Measurements from ENCODE around the gene ZNF438. TPM values are rescaled to one million over a fixed set of nuclear protein-coding genes. Genes with fewer than 3 reads are reported as not detected.

The ZNF438 gene
- total RNA-seq, 1 donor = 4.3 TPM

DNA sequence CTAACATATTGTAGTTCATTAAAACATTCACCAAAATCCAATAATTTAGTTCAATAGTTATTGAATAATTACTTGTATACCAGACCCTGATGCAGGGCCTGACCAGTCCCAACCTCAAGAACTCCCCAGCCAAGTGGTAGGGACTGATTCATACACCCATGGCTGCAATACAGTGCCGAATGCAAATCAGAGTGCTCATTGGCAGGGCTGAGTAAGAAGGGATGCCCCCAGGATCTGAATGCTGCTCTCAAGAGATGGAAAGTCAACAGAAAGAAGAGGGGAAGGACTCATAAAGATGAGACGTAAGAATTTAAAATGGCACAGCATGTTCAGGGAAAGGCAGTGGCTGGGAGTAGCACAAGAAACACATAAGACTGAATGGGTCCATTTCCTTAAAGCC lies 29.9 kb downstream of the ZNF438 start:
- TF ChIP-seq, protein P1, sequence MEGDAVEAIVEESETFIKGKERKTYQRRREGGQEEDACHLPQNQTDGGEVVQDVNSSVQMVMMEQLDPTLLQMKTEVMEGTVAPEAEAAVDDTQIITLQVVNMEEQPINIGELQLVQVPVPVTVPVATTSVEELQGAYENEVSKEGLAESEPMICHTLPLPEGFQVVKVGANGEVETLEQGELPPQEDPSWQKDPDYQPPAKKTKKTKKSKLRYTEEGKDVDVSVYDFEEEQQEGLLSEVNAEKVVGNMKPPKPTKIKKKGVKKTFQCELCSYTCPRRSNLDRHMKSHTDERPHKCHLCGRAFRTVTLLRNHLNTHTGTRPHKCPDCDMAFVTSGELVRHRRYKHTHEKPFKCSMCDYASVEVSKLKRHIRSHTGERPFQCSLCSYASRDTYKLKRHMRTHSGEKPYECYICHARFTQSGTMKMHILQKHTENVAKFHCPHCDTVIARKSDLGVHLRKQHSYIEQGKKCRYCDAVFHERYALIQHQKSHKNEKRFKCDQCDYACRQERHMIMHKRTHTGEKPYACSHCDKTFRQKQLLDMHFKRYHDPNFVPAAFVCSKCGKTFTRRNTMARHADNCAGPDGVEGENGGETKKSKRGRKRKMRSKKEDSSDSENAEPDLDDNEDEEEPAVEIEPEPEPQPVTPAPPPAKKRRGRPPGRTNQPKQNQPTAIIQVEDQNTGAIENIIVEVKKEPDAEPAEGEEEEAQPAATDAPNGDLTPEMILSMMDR (IDR thresholded peaks at IDR 0.05; ENCODE audit: extremely low read depth, low read depth, low read length) = no peak
- H3K36me3 ChIP-seq (ENCODE audit: insufficient read depth, low read length) = no peaks in the 10 kb centered on the region
- H3K4me1 ChIP-seq (ENCODE audit: insufficient read depth, low read length) = peaks cover 36% of the 10 kb centered on the region
- H3K27me3 ChIP-seq (ENCODE audit: insufficient read depth, low read length) = no peaks in the 10 kb centered on the region
- H3K4me2 ChIP-seq (ENCODE audit: insufficient read depth, low read length) = no peak overlapping the region
- H3K4me3 ChIP-seq (ENCODE audit: insufficient read depth, low read length) = no peak overlapping the region
- no peak for DNase-seq (ENCODE audit: insufficient read length, low spot score, missing footprints)
- no peak overlapping the region for H2AFZ ChIP-seq (ENCODE audit: low read length)
- no peaks in the 10 kb centered on the region for H3K9me3 ChIP-seq (ENCODE audit: low read depth, low read length)
- no peaks in the 10 kb centered on the region for H4K20me1 ChIP-seq (ENCODE audit: insufficient read depth, low read length)
- H3K79me2 ChIP-seq (ENCODE audit: insufficient read depth, low read length) = peaks cover 15% of the 10 kb centered on the region
- no peak overlapping the region for H3K27ac ChIP-seq (ENCODE audit: low read depth, low read length)

DNA sequence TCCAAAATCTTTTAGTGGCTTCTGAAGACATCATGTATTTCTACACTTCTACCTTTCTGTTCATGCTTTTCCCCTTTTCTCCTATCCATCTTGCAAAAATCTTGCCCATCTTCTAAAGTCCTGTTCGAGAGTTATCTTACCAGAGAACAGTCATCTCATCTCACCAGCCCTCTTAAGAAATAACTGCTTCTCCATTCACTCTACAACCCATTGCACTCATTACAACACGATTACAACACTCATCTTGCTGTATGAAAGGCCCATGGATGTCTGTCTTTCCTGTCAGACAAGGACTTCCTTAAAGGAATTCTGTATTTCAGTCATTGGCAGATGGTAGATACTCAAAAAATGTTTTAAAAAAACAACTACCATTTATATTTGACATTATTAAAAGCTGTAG lies 30.8 kb downstream of the ZNF438 start:
- no peak for DNase-seq (ENCODE audit: insufficient read length, low spot score, missing footprints)
- H3K27ac ChIP-seq (ENCODE audit: low read depth, low read length) = no peak overlapping the region

DNA sequence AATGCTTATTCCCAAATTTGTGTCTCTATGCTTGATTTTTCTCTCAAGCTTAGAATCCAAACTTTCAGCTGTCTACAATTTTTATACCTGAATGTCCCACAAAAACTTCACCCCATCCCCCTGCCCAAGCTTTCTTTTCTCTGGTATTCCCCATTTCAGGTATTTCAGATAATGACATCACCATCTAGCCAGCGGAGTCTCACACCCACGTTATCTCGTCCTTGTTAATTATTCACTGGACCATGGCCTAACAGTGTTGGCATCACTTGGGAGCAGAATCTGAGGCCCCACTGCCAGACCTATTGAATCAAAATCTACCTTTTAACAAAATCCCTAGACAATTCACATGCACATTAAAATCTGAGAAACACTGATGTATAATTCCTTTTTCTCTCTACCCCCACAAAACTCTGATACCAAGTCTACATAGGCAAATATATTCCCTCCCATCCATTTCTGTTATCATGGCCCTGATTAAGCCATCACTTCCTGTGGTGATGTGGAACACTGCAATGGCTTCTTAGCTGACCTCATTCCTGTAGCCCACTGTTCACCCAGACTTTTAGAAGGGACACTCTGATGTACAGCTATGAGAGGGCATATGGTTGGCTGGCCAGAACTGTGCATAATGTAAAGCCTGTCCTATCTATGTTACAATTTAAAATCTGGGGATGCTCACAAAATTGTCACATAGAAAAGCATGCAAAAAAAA lies 31.4 kb downstream of the ZNF438 start:
- H3K27ac ChIP-seq (ENCODE audit: low read depth, low read length) = peak overlapping the region; percentile 67
- no peaks in the 10 kb centered on the region for H3K27me3 ChIP-seq (ENCODE audit: insufficient read depth, low read length)
- H4K20me1 ChIP-seq (ENCODE audit: insufficient read depth, low read length) = no peaks in the 10 kb centered on the region
- TF ChIP-seq, protein P1 (IDR thresholded peaks at IDR 0.05; ENCODE audit: extremely low read depth, low read depth, low read length) = no peak
- no peak for DNase-seq (ENCODE audit: insufficient read length, low spot score, missing footprints)
- H3K4me1 ChIP-seq (ENCODE audit: insufficient read depth, low read length) = peaks cover 26% of the 10 kb centered on the region
- H3K4me2 ChIP-seq (ENCODE audit: insufficient read depth, low read length) = no peak overlapping the region
- no peaks in the 10 kb centered on the region for H3K9me3 ChIP-seq (ENCODE audit: low read depth, low read length)
- peaks cover 12% of the 10 kb centered on the region for H3K79me2 ChIP-seq (ENCODE audit: insufficient read depth, low read length)
- no peak overlapping the region for H3K4me3 ChIP-seq (ENCODE audit: insufficient read depth, low read length)
- no peak overlapping the region for H2AFZ ChIP-seq (ENCODE audit: low read length)
- no peaks in the 10 kb centered on the region for H3K36me3 ChIP-seq (ENCODE audit: insufficient read depth, low read length)

More for the DNA sequence above, 30.8 kb downstream of the ZNF438 start:
- peaks cover 32% of the 10 kb centered on the region for H3K4me1 ChIP-seq (ENCODE audit: insufficient read depth, low read length)
- H3K4me3 ChIP-seq (ENCODE audit: insufficient read depth, low read length) = no peak overlapping the region
- peaks cover 12% of the 10 kb centered on the region for H3K79me2 ChIP-seq (ENCODE audit: insufficient read depth, low read length)
- TF ChIP-seq, protein P1 (IDR thresholded peaks at IDR 0.05; ENCODE audit: extremely low read depth, low read depth, low read length) = no peak
- no peak overlapping the region for H3K4me2 ChIP-seq (ENCODE audit: insufficient read depth, low read length)
- H3K9me3 ChIP-seq (ENCODE audit: low read depth, low read length) = no peaks in the 10 kb centered on the region
- H4K20me1 ChIP-seq (ENCODE audit: insufficient read depth, low read length) = no peaks in the 10 kb centered on the region
- no peaks in the 10 kb centered on the region for H3K36me3 ChIP-seq (ENCODE audit: insufficient read depth, low read length)
- H3K27me3 ChIP-seq (ENCODE audit: insufficient read depth, low read length) = no peaks in the 10 kb centered on the region
- no peak overlapping the region for H2AFZ ChIP-seq (ENCODE audit: low read length)

DNA sequence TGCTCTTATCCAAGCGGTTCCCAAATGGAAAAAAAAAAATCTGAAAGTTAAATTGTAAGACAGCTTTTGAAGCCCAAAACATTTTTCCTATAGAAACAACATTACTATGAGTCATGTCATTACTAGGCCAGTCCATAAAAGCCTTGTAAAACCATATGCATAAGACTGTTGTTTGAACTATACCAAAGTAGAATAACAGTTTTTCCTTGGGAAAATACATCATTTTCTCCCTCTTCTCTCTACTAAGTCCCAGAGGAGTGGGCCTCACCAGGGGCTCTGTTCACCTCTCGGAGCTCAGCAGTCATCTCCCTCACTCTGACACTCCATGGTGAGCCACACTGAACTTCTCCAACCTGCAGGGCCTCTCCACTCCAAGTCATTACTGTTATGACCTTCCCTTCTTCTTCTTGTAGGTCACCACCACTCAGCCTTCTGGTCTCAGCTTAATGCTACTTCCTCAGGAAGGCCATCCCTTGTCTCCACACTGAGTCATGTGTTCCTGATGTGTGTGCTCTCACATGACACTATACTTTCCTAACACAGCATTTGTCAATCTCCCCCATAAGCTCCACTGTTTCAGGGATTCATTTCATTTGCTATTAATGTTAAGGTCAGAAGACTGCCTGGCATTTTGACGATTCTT lies 32.5 kb downstream of the ZNF438 start:
- Histone ChIP-seq H3K27me3 (ENCODE audit: insufficient read depth, low read length) (no peaks in the 10 kb centered on the region), H3K4me3 (ENCODE audit: insufficient read depth, low read length) (no peak overlapping the region), H3K27ac (ENCODE audit: low read depth, low read length) (peak overlapping the region; percentile 67), H3K9me3 (ENCODE audit: low read depth, low read length) (no peaks in the 10 kb centered on the region), H3K4me2 (ENCODE audit: insufficient read depth, low read length) (peak overlapping the region; percentile 58), H2AFZ (ENCODE audit: low read length) (peak overlapping the region; percentile 77), H3K79me2 (ENCODE audit: insufficient read depth, low read length) (peaks cover 12% of the 10 kb centered on the region), H3K36me3 (ENCODE audit: insufficient read depth, low read length) (no peaks in the 10 kb centered on the region), H3K4me1 (ENCODE audit: insufficient read depth, low read length) (peaks cover 19% of the 10 kb centered on the region), H4K20me1 (ENCODE audit: insufficient read depth, low read length) (no peaks in the 10 kb centered on the region)
- DNase-seq (ENCODE audit: insufficient read length, low spot score, missing footprints) = peak; percentile 61
- TF ChIP-seq, protein P1 (IDR thresholded peaks at IDR 0.05; ENCODE audit: extremely low read depth, low read depth, low read length) = no peak

Measured in osteoblast (primary cell).